GM12878 (cell line): ENCODE measurements around the gene FAHD2A. TPM values are rescaled to one million over a fixed set of nuclear protein-coding genes. Genes with fewer than 3 reads are reported as not detected.

Experiments used
- ATAC-seq: fragments of 200-7000 bp; cut with Tn5 transposase; 3 replicates; pipeline ENCODE4 v1.9.1; 2020; ENCODE audit warnings: mild to moderate bottlenecking, moderate library complexity
- BruUV-seq: library from RNA; stranded (reverse); fragments of 400-500 nt; replicated peaks from 2 replicates; lab custom pipeline; 2021; lab: Mats Ljungman, UMichigan
- CTCF ChIA-PET: fragments of 300-600 bp; sonication (Branson Sonifier 250); formaldehyde crosslinking; extraction: SDS; loops from one replicate; lab custom pipeline; 2021; ENCODE audit warnings: inconsistent platforms; lab: Yijun Ruan, JAX
- POLR2A ChIA-PET: fragments of 350-600 bp; formaldehyde crosslinking; extraction: SDS; loops from one replicate; lab custom pipeline; 2021; ENCODE audit warnings: inconsistent platforms; lab: Charles Lee
- RAD21 ChIA-PET: fragments of 300-600 bp; sonication (Branson Sonifier 250); formaldehyde crosslinking; loops from one replicate; lab custom pipeline; 2023; ENCODE audit warnings: antibody characterized with exemption; ENCODE audit not compliant: unreplicated experiment; lab: Charles Lee
- SMC1A ChIA-PET: fragments of 300-600 bp; sonication (Branson Sonifier 250); formaldehyde crosslinking; loops from one replicate; lab custom pipeline; 2023; ENCODE audit not compliant: unreplicated experiment, uncharacterized antibody; lab: Charles Lee
- DNase-seq: peaks from one replicate; pipeline ENCODE4 v3.0.0-alpha.2; 2011; ENCODE audit warnings: low read depth, low spot score
- FAIRE-seq: peaks from 3 replicates; lab custom pipeline; 2011; peaks lifted over from hg19 to GRCh38; lab: Jason Lieb, UNC
- H2AFZ ChIP-seq: 2 replicates; pipeline ENCODE4 v1.6.0; 2011; ENCODE audit warnings: low read depth, low read length, control low read depth; ENCODE audit not compliant: control insufficient read depth
- H3K27ac ChIP-seq: 2 replicates; pipeline ENCODE4 v1.5.1; 2011; ENCODE audit warnings: control low read depth; ENCODE audit not compliant: control insufficient read depth, insufficient read depth
- H3K27me3 ChIP-seq, 2 experiments: replicated peaks in 1 of 2; 2 replicates each; pipeline versions ENCODE4 v1.6.0 to v1.6.1; 2011; ENCODE audit warnings: low read length in 1 of 2; ENCODE audit not compliant: control insufficient read depth in 2 of 2, insufficient read depth in 2 of 2
- H3K36me3 ChIP-seq, 2 experiments: 2 replicates each; pipeline ENCODE4 v1.5.1; 2011; ENCODE audit warnings: low read length in 1 of 2; ENCODE audit not compliant: control insufficient read depth in 2 of 2, insufficient read depth in 2 of 2
- H3K4me1 ChIP-seq: 2 replicates; pipeline ENCODE4 v1.6.1; 2011; ENCODE audit warnings: mild to moderate bottlenecking, low read length, moderate library complexity, mixed read lengths; ENCODE audit not compliant: control insufficient read depth, insufficient read depth
- H3K4me2 ChIP-seq: 2 replicates; pipeline ENCODE4 v1.6.0; 2011; ENCODE audit warnings: control low read depth; ENCODE audit not compliant: control insufficient read depth, insufficient read depth
- H3K4me3 ChIP-seq: fragments of 200-600 bp; sonication (generic); 2 replicates; pipeline ENCODE4 v1.5.1; 2016
- H3K79me2 ChIP-seq: 2 replicates; pipeline ENCODE4 v1.6.0; 2011; ENCODE audit warnings: low read length; ENCODE audit not compliant: control insufficient read depth, insufficient read depth
- H3K9ac ChIP-seq: 2 replicates; pipeline ENCODE4 v1.8.0; 2011; ENCODE audit warnings: low read length, control low read depth, mixed read lengths; ENCODE audit not compliant: control insufficient read depth, insufficient read depth
- H3K9me3 ChIP-seq: replicated peaks from 3 replicates; pipeline ENCODE4 v1.5.1; 2011; ENCODE audit warnings: mild to moderate bottlenecking, low read length; ENCODE audit not compliant: control insufficient read depth, insufficient read depth
- H4K20me1 ChIP-seq: 2 replicates; pipeline ENCODE4 v1.6.0; 2011; ENCODE audit not compliant: control insufficient read depth, insufficient read depth
- IRF3 ChIP-seq: fragments of 450-650 bp; IDR thresholded peaks from 2 replicates; pipeline ENCODE4 v1.6.1; 2014; ENCODE audit warnings: mild to moderate bottlenecking
- IRF4 ChIP-seq: IDR thresholded peaks from 2 replicates; pipeline ENCODE4 v1.6.1; 2011; ENCODE audit warnings: low read depth, low read length
- MYC ChIP-seq: IDR thresholded peaks from 2 replicates; pipeline ENCODE4 v1.6.1; 2011; ENCODE audit warnings: mild to moderate bottlenecking, low read length, moderate library complexity, inconsistent platforms; ENCODE audit not compliant: insufficient read depth, insufficient replicate concordance, insufficient read length, severe bottlenecking
- PKNOX1 ChIP-seq: fragments of 450-650 bp; IDR thresholded peaks from 2 replicates; pipeline ENCODE4 v1.6.1; 2016; ENCODE audit warnings: mild to moderate bottlenecking
- RELA ChIP-seq: fragments of 450-650 bp; IDR thresholded peaks from 2 replicates; pipeline ENCODE4 v1.8.0; 2014; ENCODE audit warnings: borderline replicate concordance; ENCODE audit not compliant: partially characterized antibody
- REST ChIP-seq: IDR thresholded peaks from 2 replicates; pipeline ENCODE4 v1.6.1; 2012; ENCODE audit warnings: mild to moderate bottlenecking, low read depth, low read length
- TARDBP ChIP-seq: IDR thresholded peaks from 2 replicates; pipeline ENCODE4 v1.6.1; 2016; ENCODE audit warnings: borderline replicate concordance
- WGBS: methylation state at CpG from one replicate; pipeline ENCODE4 v1.1.6; 2016; ENCODE audit warnings: low lambda C conversion rate; ENCODE audit not compliant: insufficient replicate concordance, insufficient coverage; ENCODE audit errors: missing lambda C conversion rate; 5-methylcytosine and 5-hydroxymethylcytosine counted together
- in situ Hi-C: fragments of 300-500 bp; cut with MboI; formaldehyde crosslinking; loops from 9 replicates; pipeline ENCODE4 v1.14.3; 2018; ENCODE audit warnings: mixed read lengths
- intact Hi-C: fragments of 100-400 bp; cut with micrococcal nuclease; formaldehyde crosslinking; loops from one replicate; pipeline ENCODE4 v1.14.2; 2022; ENCODE audit not compliant: unreplicated experiment
- polyA plus RNA-seq, 11 experiments: library from polyadenylated mRNA; depleted of rRNA in 4 of 11; unstranded in 6 of 11; stranded (reverse) in 5 of 11; fragments of >200 nt; fragmentation: Nextera tagmentation in 4 of 11; fragmentation: Illumina TruSeq in 1 of 11; extraction: Ambion mirVana in 4 of 11; extraction: Trizol in 1 of 11; gene quantifications; 1 replicate in 1 of 11; 2 replicates in 10 of 11; pipeline versions ENCODE4 v1.2.1 to v1.2.3, GENCODE V29; 2011 to 2016; ENCODE audit warnings: inconsistent platforms in 2 of 11, missing spikeins in 2 of 11, low read depth in 1 of 11
- total RNA-seq, 4 experiments: library from RNA; depleted of rRNA in 3 of 4; stranded (reverse); fragments of >200 nt in 3 of 4; fragmentation: Illumina TruSeq in 1 of 4; extraction: Trizol in 1 of 4; gene quantifications; 2 replicates each; pipeline versions ENCODE4 v1.2.1 to v1.2.3, GENCODE V29; 2013 to 2021

Gene FAHD2A
- total and polyA plus RNA-seq, 10 of the 15 experiments (the other 5 are each of a cell fraction or from before 2014, with no cell fraction given): 11.2 to 38.2 (median 25.1) TPM

- H3K9me3 ChIP-seq: no peaks in the 10 kb centered on the region
- no peak overlapping the region for H3K4me2 ChIP-seq
- no TSS peak for BruUV-seq
- intact Hi-C loops (no loop called here), in situ Hi-C loops (no loop called here)
- no peak overlapping the region for H3K9ac ChIP-seq
- RAD21 ChIA-PET: no interaction called here
- H4K20me1 ChIP-seq: no peaks in the 10 kb centered on the region
- no peak overlapping the region for H2AFZ ChIP-seq
- CTCF ChIA-PET: no interaction called here
- H3K27ac ChIP-seq: no peak overlapping the region
- DNase-seq (no peak), FAIRE-seq (no peak), ATAC-seq (no peak)
- H3K4me3 ChIP-seq: no peak overlapping the region
- no peaks in the 10 kb centered on the region for H3K36me3 ChIP-seq
- H3K79me2 ChIP-seq: no peaks in the 10 kb centered on the region
- H3K4me1 ChIP-seq: no peaks in the 10 kb centered on the region
- TF ChIP-seq RELA (no peak), IRF4 (no peak), TARDBP (no peak), IRF3 (no peak), MYC (no peak), REST (no peak), PKNOX1 (no peak)
- SMC1A ChIA-PET: no interaction called here
- POLR2A ChIA-PET: no interaction called here
- WGBS: 18% methylated on average over 11 of the region's 14 CpGs
- peaks cover 0 to 1% of the 10 kb centered on the region in 2 experiments; a peak in 1 of 4 replicates for H3K27me3 ChIP-seq
Observed at GRCh38 chr2:95382686-95383634, 19.5 kb upstream of the FAHD2A start.
